Measurements from ENCODE around the gene CCDC180. TPM values are rescaled to one million over a fixed set of nuclear protein-coding genes. Genes with fewer than 3 reads are reported as not detected.
"Not testable (repeated sequence)": the region's sequence is repeated elsewhere in the genome, so short reads cannot be mapped to it uniquely, and the experiment has no call there.

CCDC180 gene
- 2.5 and 2.7 TPM in 2 replicates for total RNA-seq (2014; rRNA removed; shearing (Covaris generic); ENCODE audit: low replicate concordance)

- in situ Hi-C loops (cut with HindIII; ENCODE audit: low pct_unique_long_range_greater_than_20kb, low sequenced_read_pairs), result no loop called here
- DNase-seq (ENCODE audit: low read depth), result no peak
Observed at GRCh38 chr9:97307500-97308163, at the start of gene CCDC180. CCDC180 (plus strand) TSS chr9:97307659; CDS start chr9:97308064, 405 bp downstream.

DNA sequence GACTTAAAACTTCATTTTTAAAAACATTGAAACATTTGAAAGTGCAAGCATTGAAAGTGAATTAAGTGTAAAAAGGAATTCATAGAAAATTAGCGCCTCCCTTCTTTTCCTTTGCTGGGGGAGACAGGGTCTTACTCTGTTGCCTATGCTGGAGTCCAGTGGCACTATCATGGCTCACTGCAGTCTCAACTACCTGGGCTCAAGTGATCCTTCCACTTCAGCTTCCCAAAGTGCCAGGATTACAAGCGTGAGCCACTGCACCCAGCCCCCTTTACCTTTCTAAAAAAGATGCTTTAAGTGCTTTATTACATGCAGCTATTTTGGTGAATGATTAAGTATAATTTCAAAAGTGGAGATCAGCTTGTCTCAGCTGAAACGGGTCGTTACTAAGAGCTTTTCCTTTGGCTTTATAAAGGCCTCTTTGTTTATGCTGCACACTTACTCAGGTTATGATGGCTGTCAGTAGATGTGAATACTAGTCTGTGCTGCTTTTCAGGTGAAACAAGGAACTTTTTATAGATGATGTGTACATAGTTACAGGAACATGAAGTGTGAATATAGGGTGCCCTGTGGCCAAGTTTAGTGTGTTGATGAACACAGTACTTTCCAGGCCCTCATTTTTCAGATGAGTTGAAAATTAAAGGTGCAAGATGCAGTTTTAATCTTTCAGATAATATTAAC, 47.5 kb upstream of the CCDC180 start:
- DNase-seq (ENCODE audit: low read depth); in situ Hi-C loops (cut with HindIII; ENCODE audit: low pct_unique_long_range_greater_than_20kb, low sequenced_read_pairs): not testable (repeated sequence)

- in situ Hi-C loops (cut with HindIII; ENCODE audit: low pct_unique_long_range_greater_than_20kb, low sequenced_read_pairs), result no loop called here
Observed at GRCh38 chr9:97271292-97271691, 36.2 kb upstream of the CCDC180 start.

GRCh38 chr9:97272072-97272471, 35.4 kb upstream of the CCDC180 start:
- in situ Hi-C loops (cut with HindIII; ENCODE audit: low pct_unique_long_range_greater_than_20kb, low sequenced_read_pairs), result no loop called here
- no peak for DNase-seq (ENCODE audit: low read depth)

More at GRCh38 chr9:97271292-97271691, 36.2 kb upstream of the CCDC180 start:
- no peak for DNase-seq (ENCODE audit: low read depth)

GRCh38 chr9:97276310-97276852, 31.1 kb upstream of the CCDC180 start:
- in situ Hi-C loops (cut with HindIII; ENCODE audit: low pct_unique_long_range_greater_than_20kb, low sequenced_read_pairs), result no loop called here
- DNase-seq (ENCODE audit: low read depth), result no peak

DNA sequence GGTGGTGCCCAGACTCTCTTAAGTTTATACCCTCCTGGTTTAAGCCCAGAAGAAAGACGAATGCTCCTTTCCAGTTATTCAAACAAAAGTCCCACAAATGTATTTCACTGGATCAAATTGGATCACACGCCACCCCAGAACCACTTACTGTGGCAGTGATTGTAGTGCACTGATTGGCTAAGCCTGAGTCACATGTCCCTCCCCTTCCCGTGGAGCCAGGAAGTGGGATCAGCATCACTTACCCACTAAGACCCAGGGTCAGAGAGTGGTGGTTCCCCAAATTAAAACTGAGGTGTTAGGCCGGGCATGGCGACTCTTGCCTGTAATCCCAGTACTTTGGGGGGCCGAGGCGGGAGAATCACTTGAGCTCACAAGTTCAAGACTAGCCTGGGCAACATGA, 29.5 kb upstream of the CCDC180 start:
- DNase-seq (ENCODE audit: low read depth), result no peak

DNA sequence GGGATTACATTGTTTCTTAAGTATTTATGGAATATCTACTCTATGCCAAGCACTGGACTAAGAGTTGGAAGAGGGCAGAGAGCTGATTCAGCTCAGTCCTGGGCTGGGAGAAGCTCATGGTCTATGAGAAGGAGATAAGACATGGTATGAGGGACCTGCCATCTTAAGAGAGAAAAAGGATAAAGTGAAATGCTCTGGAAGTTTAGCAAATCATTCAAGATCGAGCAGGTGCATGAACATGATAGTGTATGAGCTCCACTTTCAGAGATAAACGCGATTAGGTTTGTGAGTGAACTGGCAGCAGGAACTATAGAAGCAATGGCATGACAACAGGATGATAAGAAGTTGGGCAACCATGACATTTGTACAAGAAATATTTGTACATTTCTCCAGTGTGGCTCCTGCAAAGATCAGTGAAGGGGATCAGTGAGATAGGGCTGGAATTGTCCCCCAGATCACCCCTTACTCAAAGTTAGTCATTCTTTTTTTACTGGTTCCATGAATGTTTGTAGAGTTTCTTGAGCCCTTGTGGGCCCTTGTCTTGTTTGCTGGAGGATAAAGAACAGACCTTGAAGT, 26.6 kb upstream of the CCDC180 start:
- in situ Hi-C loops (cut with HindIII; ENCODE audit: low pct_unique_long_range_greater_than_20kb, low sequenced_read_pairs), result no loop called here
- no peak for DNase-seq (ENCODE audit: low read depth)

More for the DNA sequence above, 29.5 kb upstream of the CCDC180 start:
- in situ Hi-C loops (cut with HindIII; ENCODE audit: low pct_unique_long_range_greater_than_20kb, low sequenced_read_pairs), result no loop called here

DNA sequence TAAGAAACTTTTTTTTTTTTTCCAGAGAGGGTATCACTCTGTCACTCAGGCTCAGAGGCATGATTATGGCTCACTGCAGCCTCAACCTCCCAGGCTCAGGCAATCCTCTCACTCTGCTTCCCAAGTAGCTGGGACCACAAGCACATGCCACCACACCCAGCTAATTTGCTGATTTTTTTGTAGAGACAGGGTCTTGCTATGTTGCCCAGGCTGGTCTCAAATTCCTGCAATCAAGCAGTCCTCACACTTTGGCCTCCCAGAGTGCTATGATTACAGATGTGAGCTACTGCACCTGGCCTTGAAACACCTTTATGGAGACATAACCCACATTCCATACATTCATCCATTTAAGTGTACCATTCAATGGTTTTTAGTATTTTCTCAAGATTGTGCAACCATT, 23.7 kb upstream of the CCDC180 start:
- in situ Hi-C loops (cut with HindIII; ENCODE audit: low pct_unique_long_range_greater_than_20kb, low sequenced_read_pairs), result no loop called here
- DNase-seq (ENCODE audit: low read depth), result no peak

- in situ Hi-C loops (cut with HindIII; ENCODE audit: low pct_unique_long_range_greater_than_20kb, low sequenced_read_pairs), result no loop called here
- no peak for DNase-seq (ENCODE audit: low read depth)
Observed at GRCh38 chr9:97284798-97285197, 22.7 kb upstream of the CCDC180 start.

- DNase-seq (ENCODE audit: low read depth), result no peak
- in situ Hi-C loops (cut with HindIII; ENCODE audit: low pct_unique_long_range_greater_than_20kb, low sequenced_read_pairs), result no loop called here
Observed at GRCh38 chr9:97292200-97292599, 15.3 kb upstream of the CCDC180 start.

GRCh38 chr9:97293207-97293721, 14.2 kb upstream of the CCDC180 start:
- DNase-seq (ENCODE audit: low read depth), result peak; percentile 34

GRCh38 chr9:97293818-97294217, 13.6 kb upstream of the CCDC180 start:
- DNase-seq (ENCODE audit: low read depth), result no peak
- in situ Hi-C loops (cut with HindIII; ENCODE audit: low pct_unique_long_range_greater_than_20kb, low sequenced_read_pairs), result no loop called here

More at GRCh38 chr9:97293207-97293721, 14.2 kb upstream of the CCDC180 start:
- in situ Hi-C loops (cut with HindIII; ENCODE audit: low pct_unique_long_range_greater_than_20kb, low sequenced_read_pairs), result no loop called here

GRCh38 chr9:97297889-97298288, 9.6 kb upstream of the CCDC180 start:
- in situ Hi-C loops (cut with HindIII; ENCODE audit: low pct_unique_long_range_greater_than_20kb, low sequenced_read_pairs), result no loop called here
- no peak for DNase-seq (ENCODE audit: low read depth)

DNA sequence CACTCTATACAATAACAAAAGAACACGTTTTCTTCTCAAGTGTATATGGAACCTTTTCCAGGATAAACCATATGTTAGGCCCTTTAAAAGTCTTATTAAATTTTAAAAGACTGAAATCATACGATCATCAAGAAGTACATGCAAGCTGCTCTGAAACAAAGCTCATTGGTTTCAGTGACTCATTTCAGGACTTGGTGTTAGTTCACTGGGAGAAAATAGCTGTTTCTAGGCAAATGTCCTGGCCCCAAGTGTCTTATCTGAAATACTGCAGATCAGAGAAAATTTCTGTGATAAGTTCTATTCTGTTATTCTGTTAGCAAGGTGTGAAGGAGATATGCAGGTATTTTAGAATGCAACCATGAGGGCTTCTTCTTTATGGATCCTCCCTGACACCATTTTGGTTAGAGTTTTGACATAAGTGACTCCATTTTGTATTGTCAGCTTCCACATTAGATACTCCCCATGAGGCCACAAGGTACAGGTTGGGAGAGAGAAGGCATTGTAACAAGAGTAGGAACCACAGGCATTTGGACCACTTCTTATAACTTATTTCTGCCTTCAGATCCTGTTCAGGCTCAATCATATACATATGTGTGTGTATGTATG, 7.5 kb upstream of the CCDC180 start:
- in situ Hi-C loops (cut with HindIII; ENCODE audit: low pct_unique_long_range_greater_than_20kb, low sequenced_read_pairs), result no loop called here
- DNase-seq (ENCODE audit: low read depth), result no peak

GRCh38 chr9:97300586-97300985, 6.9 kb upstream of the CCDC180 start:
- in situ Hi-C loops (cut with HindIII; ENCODE audit: low pct_unique_long_range_greater_than_20kb, low sequenced_read_pairs), result no loop called here
- no peak for DNase-seq (ENCODE audit: low read depth)

- no peak for DNase-seq (ENCODE audit: low read depth)
- in situ Hi-C loops (cut with HindIII; ENCODE audit: low pct_unique_long_range_greater_than_20kb, low sequenced_read_pairs), result no loop called here
Observed at GRCh38 chr9:97301974-97302373, 5.5 kb upstream of the CCDC180 start.

DNA sequence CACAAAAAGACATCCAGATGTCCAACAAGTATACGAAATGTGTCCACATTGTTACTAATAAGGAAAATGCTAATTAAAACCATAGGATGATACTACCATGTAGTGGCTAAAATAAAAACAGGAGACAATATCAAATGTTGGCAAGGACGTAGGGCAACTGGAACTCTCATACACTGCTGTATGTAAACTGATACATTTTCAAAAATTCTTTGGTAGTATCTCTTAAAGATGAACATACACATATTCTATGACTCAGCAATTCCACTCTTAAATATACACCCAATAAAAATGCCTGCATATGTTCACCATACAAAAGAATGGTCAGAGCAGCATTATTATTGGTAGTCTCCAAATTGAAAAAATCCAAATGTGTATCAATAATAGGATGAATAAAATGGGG, 2.9 kb upstream of the CCDC180 start:
- DNase-seq (ENCODE audit: low read depth), result no peak
- in situ Hi-C loops (cut with HindIII; ENCODE audit: low pct_unique_long_range_greater_than_20kb, low sequenced_read_pairs), result no loop called here

DNA sequence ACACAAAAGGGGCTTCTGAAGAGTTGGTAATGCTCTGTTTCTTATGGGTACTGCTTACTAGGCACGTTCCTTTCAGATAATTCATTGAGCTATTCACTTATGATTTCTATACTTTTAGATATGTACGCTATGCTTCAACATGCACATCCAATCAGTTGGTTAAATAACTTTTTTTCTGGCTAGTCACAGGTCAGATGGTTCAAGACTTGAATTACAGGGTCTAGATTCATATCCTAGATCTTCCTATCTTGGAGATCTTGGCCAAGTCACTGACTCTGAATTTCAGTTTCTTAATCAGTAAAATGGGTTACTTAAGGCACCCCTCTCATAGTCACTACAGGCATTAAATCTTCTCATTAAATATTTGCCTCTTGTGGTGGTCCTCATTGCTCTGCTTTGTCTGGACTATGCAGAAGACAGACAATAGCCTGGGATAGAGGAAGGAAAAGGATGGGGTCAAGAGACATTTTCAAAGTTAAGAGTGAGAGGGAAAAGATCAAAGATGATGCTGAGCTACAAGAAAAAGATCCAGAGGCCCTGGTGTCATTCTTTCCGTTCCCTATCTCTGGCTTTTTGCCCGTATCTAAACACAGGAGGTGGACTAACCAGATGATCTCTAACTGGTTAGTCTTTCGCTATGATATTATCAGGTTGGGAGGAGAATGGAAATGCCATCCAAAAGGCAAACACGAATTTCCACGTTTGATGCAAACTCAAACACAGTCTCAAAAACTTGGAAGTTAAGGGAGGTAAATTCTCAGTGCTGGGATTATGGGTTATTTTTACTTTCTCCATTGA, 1.8 kb upstream of the CCDC180 start:
- DNase-seq (ENCODE audit: low read depth), result no peak
- in situ Hi-C loops (cut with HindIII; ENCODE audit: low pct_unique_long_range_greater_than_20kb, low sequenced_read_pairs), result no loop called here
